Upper lobe of left lung (tissue), 4 donors: ENCODE data around the gene CDK12.

Experiments
- CTCF ChIP-seq, 6 experiments: fragments of 450-650 bp in 4 of 6; fragments of 200-600 bp in 2 of 6; sonication (generic) in 2 of 6; IDR thresholded peaks; one replicate each; pipeline ENCODE4 v1.5.1; 2016 to 2019; ENCODE audit warnings: antibody characterized with exemption in 6 of 6
- EP300 ChIP-seq, 4 donors: sonication (generic); formaldehyde crosslinking; IDR thresholded peaks; one replicate each; pipeline ENCODE4 v1.5.1; 2017; ENCODE audit warnings: antibody characterized with exemption in 4 of 4, control low read depth in 2 of 4
- POLR2A ChIP-seq, 4 donors: fragments of 450-650 bp; IDR thresholded peaks; one replicate each; pipeline ENCODE4 v1.5.1; 2016 to 2017; ENCODE audit warnings: antibody characterized with exemption in 4 of 4, mild to moderate bottlenecking in 2 of 4
- POLR2AphosphoS5 ChIP-seq, 2 donors: sonication (generic); formaldehyde crosslinking; IDR thresholded peaks; one replicate each; pipeline ENCODE4 v1.5.1; 2017; ENCODE audit warnings: antibody characterized with exemption in 2 of 2

- TF ChIP-seq CTCF (IDR thresholded peaks at IDR 0.05): no peak
- TF ChIP-seq POLR2A (IDR thresholded peaks at IDR 0.05): no peak
- TF ChIP-seq EP300 (IDR thresholded peaks at IDR 0.05): no peak
- no peak for TF ChIP-seq POLR2AphosphoS5 (IDR thresholded peaks at IDR 0.05)
Observed at GRCh38 chr17:39562976-39563375, 101.7 kb downstream of the CDK12 start.
